Activated CD4-positive, CD25-positive, alpha-beta regulatory T cell treated with anti-CD3 and anti-CD28 coated beads, Interleukin-2, amount 50 U/mL, for 16 hours (primary cell): ENCODE data around the gene MCEMP1.
A peak's percentile ranks its signal among the peaks of the same experiment; 100 is the strongest.

Experiments used
- DNase-seq: peaks from one replicate; pipeline ENCODE4 v3.0.0-alpha.2; 2020; ENCODE audit warnings: low read depth, low spot score

The MCEMP1 gene, protein sequence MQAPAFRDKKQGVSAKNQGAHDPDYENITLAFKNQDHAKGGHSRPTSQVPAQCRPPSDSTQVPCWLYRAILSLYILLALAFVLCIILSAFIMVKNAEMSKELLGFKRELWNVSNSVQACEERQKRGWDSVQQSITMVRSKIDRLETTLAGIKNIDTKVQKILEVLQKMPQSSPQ

GRCh38 chr19:7676854-7677253 is at the start of gene MCEMP1:
MCEMP1 (plus strand) TSS chr19:7677090; CDS start chr19:7677121, 31 bp downstream.
- no peak for DNase-seq

DNA sequence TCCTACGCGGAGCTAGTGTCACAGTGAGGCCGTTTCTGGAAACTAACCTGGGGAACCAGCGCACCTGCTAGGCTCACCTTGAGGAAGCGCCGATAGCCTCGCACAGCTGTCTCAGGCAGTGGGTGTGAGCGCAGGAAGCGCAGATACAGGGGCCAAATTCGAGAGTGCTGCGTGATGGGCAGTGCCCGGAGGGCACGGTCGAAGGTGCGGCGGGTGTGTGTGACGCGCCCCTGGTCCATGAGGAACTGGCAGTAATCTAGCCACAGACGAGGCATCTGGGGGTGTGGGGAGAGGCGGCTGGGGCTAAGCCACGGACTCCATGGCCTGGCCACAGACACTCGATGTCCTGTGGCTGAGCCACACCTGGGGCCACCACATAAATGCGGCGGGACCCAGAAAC is 49.7 kb upstream of the MCEMP1 start:
- DNase-seq: no peak

DNA sequence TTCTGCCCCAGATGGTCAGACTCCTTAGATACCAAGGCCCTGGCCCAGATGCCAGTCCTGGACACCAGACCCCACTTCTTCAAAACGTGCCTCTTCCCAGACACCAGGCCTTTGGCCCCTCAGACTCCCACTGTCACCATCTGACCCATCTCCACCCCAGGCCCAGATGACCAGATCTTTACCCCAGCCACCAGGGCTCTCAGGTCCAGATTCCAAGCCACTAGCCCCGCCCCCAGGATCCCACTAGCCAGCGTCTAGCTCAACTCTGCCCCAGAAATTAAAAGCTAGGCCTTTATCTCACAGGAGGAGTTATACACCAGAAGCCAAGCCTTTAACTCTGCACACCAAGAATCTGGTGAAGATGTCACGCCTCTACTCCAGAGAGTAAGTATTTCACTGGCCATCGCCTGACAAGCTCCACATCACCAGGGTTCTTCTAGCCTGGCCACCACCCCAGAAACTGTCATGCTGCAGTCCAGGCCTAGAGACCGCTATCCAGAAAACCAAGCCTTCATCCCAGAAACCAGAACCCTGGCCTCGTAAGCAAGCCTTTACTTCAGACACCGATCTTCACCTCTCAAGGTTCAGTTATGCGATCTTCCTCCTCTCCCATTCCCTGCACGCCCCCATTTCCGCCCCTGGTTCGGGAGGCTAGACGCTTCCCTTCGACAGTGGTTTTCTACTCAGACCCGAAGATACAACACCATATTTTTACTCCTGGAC is 48.1 kb upstream of the MCEMP1 start:
- DNase-seq: no peak

GRCh38 chr19:7629347-7630054 is 47.4 kb upstream of the MCEMP1 start, which contains the start of the genes PET100 and XAB2:
PET100 (plus strand) TSS chr19:7629793; CDS start chr19:7629834, 41 bp downstream.
XAB2 (minus strand) TSS chr19:7629545; CDS start chr19:7629527, 18 bp downstream.
- DNase-seq: peak; percentile 93

DNA sequence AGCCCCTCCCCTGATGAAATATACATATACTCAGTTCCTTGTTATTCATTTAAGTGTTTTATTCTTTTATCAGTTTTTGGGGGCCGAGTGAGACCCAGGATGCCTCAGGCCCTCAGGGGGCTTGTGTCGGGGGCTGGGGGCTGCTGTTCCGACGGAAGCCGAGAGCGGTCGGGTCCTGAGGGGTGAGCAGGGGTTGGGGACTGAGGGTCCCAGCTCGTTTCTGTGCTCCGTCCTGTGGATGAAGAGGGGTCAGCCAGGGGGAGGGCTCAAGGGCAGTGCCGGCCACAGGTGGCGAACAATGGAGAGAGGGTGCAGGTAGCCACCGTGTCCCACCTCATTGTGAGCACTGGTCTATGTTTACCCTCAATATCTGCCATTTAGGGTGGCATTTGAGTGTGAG is 45.3 kb upstream of the MCEMP1 start:
- no peak for DNase-seq

DNA sequence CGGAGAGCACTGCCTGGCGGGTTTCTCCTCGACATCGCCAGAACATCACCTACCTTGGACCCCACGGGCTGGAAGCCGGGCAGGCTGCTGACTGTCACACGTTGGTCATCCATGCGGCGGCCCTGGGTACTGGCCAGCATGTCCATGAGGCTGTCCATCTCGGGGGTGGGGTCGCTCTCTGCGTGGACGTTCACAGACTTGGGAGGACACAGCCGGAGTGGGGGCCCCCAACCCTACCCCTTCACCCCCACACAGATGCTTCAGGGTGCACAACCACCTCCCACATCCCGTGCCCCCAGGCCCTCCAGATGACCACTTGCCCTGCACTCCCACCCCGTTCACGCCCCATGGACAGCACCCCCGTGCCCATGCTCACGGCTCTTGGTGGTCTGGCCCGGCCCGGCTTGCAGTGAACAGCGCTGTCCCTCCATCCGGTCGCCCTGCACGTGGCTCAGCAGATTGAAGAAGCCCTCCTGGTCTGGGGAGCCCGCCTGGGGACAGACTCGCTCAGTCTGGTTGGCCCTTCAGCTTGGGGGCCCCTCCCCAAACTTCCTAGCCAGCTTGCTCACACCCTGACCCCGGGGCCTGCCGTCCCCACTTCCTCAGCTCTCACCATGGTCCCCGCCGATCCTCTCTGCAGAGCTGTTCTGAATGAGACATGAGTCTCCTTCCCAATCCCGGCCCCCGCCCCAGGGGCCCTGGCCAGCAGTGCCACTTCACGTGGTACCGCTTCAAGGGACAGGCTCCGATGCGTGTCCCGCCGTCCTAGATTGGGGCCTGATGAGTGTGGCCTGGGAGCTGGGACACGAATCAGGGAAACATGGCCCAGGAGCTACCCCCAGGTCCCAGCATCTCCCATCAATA is 44.3 kb upstream of the MCEMP1 start:
- DNase-seq: no peak

DNA sequence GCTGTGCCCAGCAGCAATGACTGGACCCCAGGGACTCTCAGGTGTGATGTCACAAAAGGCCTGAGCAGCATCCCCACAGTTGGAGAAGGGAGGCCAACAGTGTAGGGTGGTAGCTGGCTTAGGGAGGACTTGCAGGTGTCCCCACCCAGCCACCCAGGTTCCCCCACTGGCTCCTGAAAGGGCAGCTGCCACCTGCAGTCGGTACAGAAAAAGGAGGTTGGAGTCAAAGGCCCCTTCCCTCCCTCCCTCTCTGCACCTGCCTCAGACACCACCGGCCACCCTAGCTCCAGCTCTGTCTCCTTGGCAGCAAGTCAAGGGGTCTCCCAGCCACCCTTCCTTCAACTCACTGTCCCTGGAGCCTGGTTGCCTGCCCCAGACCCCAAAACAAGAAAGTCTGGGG is 43.2 kb upstream of the MCEMP1 start, which contains the start of gene PCP2:
PCP2 (minus strand) TSS at position 22 of the 400 bp plus-strand sequence. CDS start 262 bp downstream, outside the sequence.
- DNase-seq: no peak

DNA sequence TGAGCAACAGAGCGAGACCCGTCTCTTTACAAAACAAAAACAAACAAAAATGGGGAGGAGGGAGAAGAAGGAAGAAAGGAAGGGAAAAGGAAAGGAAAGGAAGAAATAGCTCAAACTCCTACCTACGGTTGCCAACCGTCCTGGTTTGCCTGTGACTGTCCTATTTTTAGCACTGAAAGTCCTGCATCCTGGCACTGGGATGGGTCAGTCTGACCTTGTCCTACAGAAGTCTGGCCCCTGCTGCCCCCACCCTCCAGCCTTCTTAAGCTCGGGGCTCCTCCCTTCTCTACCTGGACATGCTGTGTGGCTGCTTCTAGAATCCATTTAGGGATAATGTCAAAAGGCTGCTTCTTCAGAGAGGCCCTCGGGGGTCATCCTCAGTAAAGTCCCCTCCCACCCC is 41.2 kb upstream of the MCEMP1 start:
- no peak for DNase-seq

DNA sequence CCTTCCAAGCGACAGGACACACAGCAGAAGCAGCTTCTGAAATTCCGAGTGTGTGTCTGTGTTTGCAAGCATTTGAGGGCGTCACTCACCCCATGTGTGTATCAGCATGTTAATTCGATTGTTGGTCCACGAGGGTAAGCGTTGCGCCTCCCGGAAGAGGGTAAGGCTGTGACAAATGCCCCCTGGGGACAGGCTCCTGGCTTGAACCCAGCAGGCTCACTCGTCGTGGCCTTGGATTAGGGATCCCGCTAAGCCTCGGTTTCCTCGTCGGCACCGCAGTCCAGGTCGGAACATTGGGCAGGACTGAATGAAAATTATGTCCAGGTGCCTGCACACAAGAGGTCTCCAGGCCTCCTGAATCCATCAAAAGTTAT is 40.6 kb upstream of the MCEMP1 start:
- no peak for DNase-seq

DNA sequence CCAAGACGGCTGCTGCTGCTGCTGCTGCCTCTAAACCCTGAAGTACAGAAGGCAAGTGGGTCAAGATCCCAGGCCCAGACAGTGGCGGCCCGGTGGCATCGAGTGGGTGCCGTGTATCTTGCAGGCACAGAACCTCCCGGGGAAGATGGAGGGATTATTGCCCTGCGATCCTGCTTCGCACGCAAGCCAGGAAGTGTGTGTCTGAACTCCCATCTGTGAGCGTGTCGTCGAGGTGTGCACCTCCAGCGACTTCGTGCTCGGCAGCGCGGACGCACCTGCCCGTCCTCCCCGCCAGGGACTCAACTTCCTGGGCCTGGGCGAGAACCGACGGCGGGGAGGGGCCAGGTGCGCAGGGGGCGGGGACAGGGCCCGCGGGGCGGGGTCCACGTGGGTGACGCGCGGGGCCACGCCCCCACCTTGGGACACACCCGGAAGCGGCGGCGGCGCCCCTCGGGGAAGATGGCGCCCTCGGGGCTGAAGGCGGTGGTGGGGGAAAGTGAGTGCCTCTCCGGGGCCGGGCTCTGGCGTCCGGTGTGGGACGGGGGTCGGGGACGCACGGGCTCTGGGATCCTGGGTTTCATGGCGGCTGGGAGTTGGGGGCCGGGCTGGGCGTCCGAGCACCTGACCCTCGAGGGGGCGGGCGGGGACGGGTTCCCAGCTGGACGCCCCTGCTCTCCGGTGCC is 40.1 kb upstream of the MCEMP1 start, which contains the start of gene STXBP2:
STXBP2 (plus strand) TSS at position 420 of the 683 bp plus-strand sequence; CDS start at position 460, 40 bp downstream.
- peak; percentile 85 for DNase-seq

GRCh38 chr19:7637374-7638256 is 39.3 kb upstream of the MCEMP1 start:
- no peak for DNase-seq

DNA sequence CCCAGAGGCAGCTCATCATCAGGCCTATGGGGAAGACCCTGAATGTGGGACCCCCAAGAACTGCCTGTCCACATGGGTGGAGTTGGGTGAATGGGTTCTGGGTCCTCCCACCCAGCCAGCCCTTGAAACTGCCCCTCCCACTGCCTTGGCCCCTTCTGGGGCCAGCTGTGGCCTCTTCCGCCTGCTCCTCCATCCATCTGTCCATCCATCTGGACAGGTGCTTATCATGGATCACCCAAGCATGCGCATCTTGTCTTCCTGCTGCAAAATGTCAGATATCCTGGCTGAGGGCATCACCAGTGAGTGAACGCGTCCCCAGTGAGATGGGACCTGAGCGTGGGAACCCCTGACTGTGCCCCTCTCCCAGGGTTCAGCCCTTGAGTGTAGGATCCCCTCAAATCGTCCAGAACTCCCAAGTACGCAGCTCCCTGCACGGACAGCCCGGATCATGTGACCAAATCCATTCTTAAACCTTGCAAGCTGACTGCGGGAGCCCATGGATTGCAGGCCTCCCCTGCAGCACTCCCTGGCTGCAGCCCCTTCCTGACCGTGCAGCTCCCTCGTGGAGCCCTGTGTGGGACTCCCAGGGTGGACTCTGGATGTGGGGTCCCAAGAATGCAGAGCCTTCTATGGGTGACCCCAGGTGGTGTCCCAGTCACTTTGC is 38.0 kb upstream of the MCEMP1 start:
- no peak for DNase-seq

- DNase-seq: no peak
Measured at GRCh38 chr19:7639863-7640348, 37.0 kb upstream of the MCEMP1 start.

GRCh38 chr19:7640803-7641202 is 36.1 kb upstream of the MCEMP1 start:
- no peak for DNase-seq

GRCh38 chr19:7641290-7642276 is 35.3 kb upstream of the MCEMP1 start:
- no peak for DNase-seq

DNA sequence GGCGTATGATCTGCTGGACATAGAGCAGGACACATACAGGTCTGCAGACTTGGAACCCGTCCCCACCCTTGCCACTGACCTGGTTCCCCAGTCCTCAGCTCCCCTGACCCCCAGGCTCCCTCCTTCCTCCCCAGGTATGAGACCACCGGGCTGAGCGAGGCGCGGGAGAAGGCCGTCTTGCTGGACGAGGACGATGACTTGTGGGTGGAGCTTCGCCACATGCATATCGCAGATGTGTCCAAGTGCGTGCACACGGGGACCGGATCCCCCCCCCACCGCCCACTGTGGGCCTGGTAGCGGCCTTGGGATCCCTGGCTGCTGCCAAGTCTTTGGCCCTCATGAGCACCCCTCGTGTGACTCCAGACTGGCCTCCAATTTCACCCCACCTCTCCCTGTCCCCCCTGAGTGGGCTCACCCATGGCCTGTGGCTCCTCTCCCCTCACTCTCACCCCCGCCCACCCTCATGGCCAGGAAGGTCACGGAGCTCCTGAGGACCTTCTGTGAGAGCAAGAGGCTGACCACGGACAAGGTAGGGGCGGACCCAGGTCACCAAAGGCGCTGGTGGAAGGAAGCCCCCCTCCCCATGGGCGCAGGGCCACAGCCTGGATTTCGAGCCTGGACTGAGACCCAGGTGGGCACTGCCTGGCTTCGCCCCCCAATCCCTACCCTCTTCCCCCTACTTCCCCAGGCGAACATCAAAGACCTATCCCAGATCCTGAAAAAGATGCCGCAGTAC is 34.4 kb upstream of the MCEMP1 start:
- DNase-seq: no peak

GRCh38 chr19:7643031-7643415 is 33.9 kb upstream of the MCEMP1 start:
- no peak for DNase-seq
